Transverse colon (tissue), 4 donors: ENCODE results near the gene PTPRR.

ENCODE experiments used
- CTCF ChIP-seq, 5 experiments: fragments of 200-600 bp in 3 of 5; fragments of 450-650 bp in 2 of 5; sonication (generic) in 3 of 5; IDR thresholded peaks; 1 replicate in 2 of 5; 2 replicates in 3 of 5; pipeline ENCODE4 v1.5.1; 2016 to 2017; ENCODE audit warnings: antibody characterized with exemption in 5 of 5, inconsistent platforms in 3 of 5, mild to moderate bottlenecking in 2 of 5, moderate library complexity in 1 of 5
- POLR2AphosphoS5 ChIP-seq, 3 donors: sonication (generic); formaldehyde crosslinking; IDR thresholded peaks; one replicate each; pipeline ENCODE4 v1.6.1; 2016; ENCODE audit warnings: antibody characterized with exemption in 3 of 3

- TF ChIP-seq CTCF (IDR thresholded peaks at IDR 0.05) (no peak), POLR2AphosphoS5 (IDR thresholded peaks at IDR 0.05) (no peak)
These were observed 294.4 kb downstream of the PTPRR start for GRCh38 chr12:70626180-70626579.
